Activated CD4-positive, alpha-beta T cell treated with anti-CD3 and anti-CD28 coated beads, Interleukin-2, amount 10 ng/mL, durations not matched to agents 24 days and 14 days (primary cell): Measurements from ENCODE around the gene ACSM2A. TPM values are rescaled to one million over a fixed set of nuclear protein-coding genes. Genes with fewer than 3 reads are reported as not detected.
"Not testable (repeated sequence)": the region's sequence is repeated elsewhere in the genome, so short reads cannot be mapped to it uniquely, and the experiment has no call there.

Experiments used
- DNase-seq: peaks from one replicate; pipeline ENCODE4 v3.0.0; 2022
- H3K27ac Mint-ChIP-seq: one replicate; pipeline ENCODE4 v1.8.0; 2022; ENCODE audit warnings: mild to moderate bottlenecking, mixed read lengths
- H3K27me3 Mint-ChIP-seq: one replicate; pipeline ENCODE4 v1.8.0; 2022; ENCODE audit warnings: mixed read lengths
- H3K36me3 Mint-ChIP-seq: one replicate; pipeline ENCODE4 v1.8.0; 2022; ENCODE audit warnings: low read depth, mild to moderate bottlenecking, mixed read lengths
- H3K4me1 Mint-ChIP-seq: one replicate; pipeline ENCODE4 v1.8.0; 2021; ENCODE audit warnings: mixed read lengths
- H3K4me3 Mint-ChIP-seq: one replicate; pipeline ENCODE4 v1.8.0; 2022; ENCODE audit warnings: mild to moderate bottlenecking, moderate library complexity, mixed read lengths
- H3K9me3 Mint-ChIP-seq: one replicate; pipeline ENCODE4 v1.8.0; 2021; ENCODE audit warnings: mixed read lengths
- intact Hi-C: fragments of 100-400 bp; cut with micrococcal nuclease; formaldehyde crosslinking; loops from one replicate; pipeline ENCODE4 v1.15.1; 2023
- total RNA-seq: library from RNA; stranded (reverse); gene quantifications from 2 replicates; pipeline ENCODE4 v1.2.3, GENCODE V29; 2022

ACSM2A gene
- total RNA-seq, 1 donor from 2014 or later, result not detected

DNA sequence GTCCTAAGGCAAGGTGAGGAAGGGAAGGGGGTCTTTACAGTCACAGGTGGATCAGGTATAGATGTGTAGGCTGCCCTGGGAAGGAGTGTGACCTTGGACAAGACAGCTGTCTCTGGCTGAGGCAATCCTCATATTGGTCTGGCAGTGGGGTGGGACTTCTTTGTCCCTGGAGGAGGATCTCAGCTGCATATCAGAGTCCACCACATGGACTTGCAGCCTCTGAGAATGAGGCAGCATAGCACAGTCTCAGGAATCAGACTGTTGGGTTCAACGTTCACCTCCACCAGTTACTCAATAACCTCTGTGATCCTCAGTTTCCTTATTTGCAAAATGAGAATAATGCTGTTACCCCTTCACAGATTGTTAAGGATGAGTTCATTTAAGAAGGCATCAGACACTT is 33.4 kb downstream of the ACSM2A start:
- intact Hi-C loops, result no loop called here
- Mint-ChIP-seq H3K4me3 (no peak overlapping the region), H3K9me3 (no peaks in the 10 kb centered on the region), H3K27me3 (no peaks in the 10 kb centered on the region), H3K4me1 (no peaks in the 10 kb centered on the region), H3K36me3 (no peaks in the 10 kb centered on the region), H3K27ac (no peak overlapping the region)
- no peak for DNase-seq

DNA sequence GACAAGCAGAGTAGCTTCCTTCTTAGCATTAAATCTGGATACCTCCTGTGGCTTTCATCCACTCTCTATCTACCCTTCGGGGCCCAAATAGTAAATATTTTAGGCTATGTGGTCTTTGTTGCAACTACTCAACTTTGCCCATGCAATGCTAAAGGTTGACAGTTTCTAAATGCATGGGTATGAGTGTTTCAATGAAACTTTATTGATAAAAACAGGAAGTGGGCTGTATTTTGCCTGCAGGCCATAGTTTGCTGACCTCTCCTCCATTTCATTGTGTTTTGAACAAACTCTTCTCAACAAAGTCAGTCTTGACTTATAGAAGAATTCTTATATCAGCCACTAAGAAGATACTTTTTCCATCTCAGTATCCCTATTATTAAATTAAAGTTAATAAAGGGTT is 34.1 kb downstream of the ACSM2A start:
- intact Hi-C loops, result no loop called here
- Mint-ChIP-seq H3K9me3 (no peaks in the 10 kb centered on the region), H3K27ac (no peak overlapping the region), H3K36me3 (no peaks in the 10 kb centered on the region), H3K4me3 (no peak overlapping the region), H3K27me3 (no peaks in the 10 kb centered on the region), H3K4me1 (no peaks in the 10 kb centered on the region)
- DNase-seq, result no peak

DNA sequence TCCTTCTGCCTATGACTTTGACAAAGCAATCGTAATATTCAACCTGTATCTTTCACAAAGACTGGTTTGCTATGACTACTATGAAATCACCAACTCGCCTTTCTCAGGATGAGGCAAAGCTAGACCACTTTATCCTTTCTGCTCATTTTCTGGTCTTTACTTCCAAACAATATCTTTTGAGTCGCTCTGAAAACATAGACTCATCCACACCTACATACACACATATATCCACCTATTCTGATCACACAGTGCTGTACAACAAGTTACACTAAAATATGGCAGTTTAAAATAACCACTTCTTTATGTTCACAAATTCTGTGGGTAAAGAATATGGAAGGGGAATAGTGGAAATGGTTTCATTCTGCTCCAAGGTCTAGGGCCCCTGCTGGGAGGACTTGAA is 39.7 kb downstream of the ACSM2A start:
- H3K27ac Mint-ChIP-seq, DNase-seq, intact Hi-C loops, H3K4me3 Mint-ChIP-seq, H3K36me3 Mint-ChIP-seq, H3K9me3 Mint-ChIP-seq, H3K27me3 Mint-ChIP-seq, H3K4me1 Mint-ChIP-seq: not testable (repeated sequence)

DNA sequence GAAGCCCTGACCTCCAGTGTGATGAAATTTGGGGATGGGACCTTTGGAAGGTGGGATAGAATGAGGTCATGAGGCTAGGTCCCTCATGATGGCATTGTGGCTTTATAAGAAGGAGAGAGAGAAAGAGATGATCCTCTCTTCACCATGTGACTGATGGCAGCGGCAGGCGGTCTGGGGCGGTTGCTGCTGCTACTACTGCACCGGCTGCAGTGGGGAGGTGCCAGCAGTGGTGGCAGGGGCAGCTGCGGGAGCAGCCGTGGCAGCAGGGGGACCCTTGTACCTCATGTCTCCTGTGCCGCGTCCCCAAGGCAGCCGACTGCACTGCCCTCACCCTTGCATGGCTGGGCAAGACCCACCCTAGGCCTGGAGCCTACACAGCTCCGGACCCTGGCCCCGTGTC is 40.1 kb downstream of the ACSM2A start:
- H3K27me3 Mint-ChIP-seq, H3K27ac Mint-ChIP-seq, intact Hi-C loops: not testable (repeated sequence)

DNA sequence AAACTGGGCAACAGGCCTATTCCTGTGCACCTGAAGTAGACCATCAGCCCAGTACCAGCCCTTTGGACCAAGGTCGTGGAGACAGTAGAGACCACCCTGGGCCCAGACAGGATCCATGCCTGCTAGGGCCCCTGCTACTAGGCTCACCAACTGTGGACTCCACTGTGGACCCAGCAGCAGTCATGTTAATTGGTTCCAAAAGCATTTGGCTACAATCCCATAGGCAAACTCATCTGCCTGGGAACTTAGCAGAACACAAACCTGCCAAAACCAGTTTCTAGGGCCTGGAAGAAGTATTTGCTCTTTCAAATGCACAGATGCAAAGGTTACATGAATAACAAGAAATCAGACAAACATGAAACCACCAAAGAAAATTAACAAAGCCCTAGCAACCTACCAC is 53.1 kb downstream of the ACSM2A start:
- no peak for DNase-seq
- H3K4me1 Mint-ChIP-seq, result no peaks in the 10 kb centered on the region
- no peaks in the 10 kb centered on the region for H3K36me3 Mint-ChIP-seq
- intact Hi-C loops, result no loop called here
- H3K4me3 Mint-ChIP-seq, result no peak overlapping the region
- peaks cover 18% of the 10 kb centered on the region for H3K9me3 Mint-ChIP-seq
- H3K27me3 Mint-ChIP-seq, result no peaks in the 10 kb centered on the region
- no peak overlapping the region for H3K27ac Mint-ChIP-seq

More for the DNA sequence above, 40.1 kb downstream of the ACSM2A start:
- not testable (repeated sequence) for H3K4me1 Mint-ChIP-seq, DNase-seq, H3K4me3 Mint-ChIP-seq, H3K36me3 Mint-ChIP-seq, H3K9me3 Mint-ChIP-seq

DNA sequence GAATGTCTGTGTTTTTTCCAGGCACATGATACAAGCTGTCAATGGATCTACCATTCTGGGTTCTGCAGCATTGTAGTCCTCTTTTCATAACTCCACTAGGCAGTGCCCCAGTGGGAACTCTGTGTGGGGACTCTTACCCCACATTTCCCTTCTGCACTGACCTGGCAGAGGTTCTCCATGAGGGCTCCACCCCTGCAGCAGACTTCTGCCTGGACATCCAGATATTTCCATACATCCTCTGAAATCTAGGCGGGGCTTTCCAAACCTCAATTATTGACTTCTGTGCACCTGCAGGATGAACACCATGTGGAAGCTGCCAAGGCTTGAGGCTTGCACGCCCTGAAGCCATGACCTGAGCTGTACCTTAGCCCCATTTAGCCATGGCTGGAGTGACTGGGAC is 56.0 kb downstream of the ACSM2A start:
- Mint-ChIP-seq H3K36me3 (no peaks in the 10 kb centered on the region), H3K4me3 (no peak overlapping the region), H3K27me3 (no peaks in the 10 kb centered on the region), H3K9me3 (peaks cover 18% of the 10 kb centered on the region), H3K27ac (no peak overlapping the region), H3K4me1 (no peaks in the 10 kb centered on the region)
- DNase-seq, result no peak
- intact Hi-C loops, result no loop called here

DNA sequence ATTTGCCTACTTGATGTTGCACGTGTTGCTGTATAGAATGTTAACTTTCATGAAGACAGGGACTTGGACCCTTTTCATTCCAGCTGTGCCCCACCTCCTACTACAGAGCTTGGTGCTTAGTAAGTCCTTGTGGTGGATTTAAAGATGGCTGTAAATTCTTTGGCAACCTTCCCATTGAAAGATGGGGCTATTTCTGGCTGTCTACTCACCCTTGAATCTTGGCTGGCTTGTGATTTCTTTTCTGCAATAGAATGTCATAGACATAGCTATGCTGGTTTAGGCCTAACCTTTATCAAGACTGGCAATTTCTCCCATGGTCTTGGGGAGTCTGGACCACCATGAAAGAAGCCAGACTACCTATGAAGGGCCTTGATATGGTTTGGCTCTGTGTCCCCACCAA is 59.0 kb downstream of the ACSM2A start:
- intact Hi-C loops, result no loop called here
- H3K4me3 Mint-ChIP-seq, result no peak overlapping the region
- DNase-seq, result no peak
- H3K27me3 Mint-ChIP-seq, result peaks cover 1% of the 10 kb centered on the region
- no peaks in the 10 kb centered on the region for H3K4me1 Mint-ChIP-seq
- peaks cover 18% of the 10 kb centered on the region for H3K9me3 Mint-ChIP-seq
- no peaks in the 10 kb centered on the region for H3K36me3 Mint-ChIP-seq
- H3K27ac Mint-ChIP-seq, result no peak overlapping the region

DNA sequence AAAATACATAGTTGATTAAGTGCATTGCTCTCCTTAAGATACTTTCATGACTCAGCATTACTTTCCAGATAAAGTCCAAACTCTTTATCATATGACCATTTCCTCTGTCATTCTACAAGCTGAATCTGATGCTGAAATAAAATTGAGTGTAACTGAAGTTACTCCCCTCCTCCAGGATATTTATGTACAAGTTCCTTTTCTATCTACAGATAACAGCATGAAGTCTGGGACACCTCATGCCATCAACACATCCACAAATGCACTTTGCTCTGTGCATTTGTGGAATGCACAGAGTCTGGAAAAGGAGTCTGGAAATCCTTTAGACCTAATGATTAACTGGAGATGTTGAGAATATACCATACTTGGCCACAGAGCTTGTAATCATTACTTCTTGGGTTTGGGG is 64.4 kb downstream of the ACSM2A start:
- intact Hi-C loops, result no loop called here
- no peak overlapping the region for H3K4me3 Mint-ChIP-seq
- no peaks in the 10 kb centered on the region for H3K4me1 Mint-ChIP-seq
- no peak overlapping the region for H3K27ac Mint-ChIP-seq
- no peaks in the 10 kb centered on the region for H3K36me3 Mint-ChIP-seq
- peaks cover 1% of the 10 kb centered on the region for H3K27me3 Mint-ChIP-seq
- H3K9me3 Mint-ChIP-seq, result no peaks in the 10 kb centered on the region
- no peak for DNase-seq

DNA sequence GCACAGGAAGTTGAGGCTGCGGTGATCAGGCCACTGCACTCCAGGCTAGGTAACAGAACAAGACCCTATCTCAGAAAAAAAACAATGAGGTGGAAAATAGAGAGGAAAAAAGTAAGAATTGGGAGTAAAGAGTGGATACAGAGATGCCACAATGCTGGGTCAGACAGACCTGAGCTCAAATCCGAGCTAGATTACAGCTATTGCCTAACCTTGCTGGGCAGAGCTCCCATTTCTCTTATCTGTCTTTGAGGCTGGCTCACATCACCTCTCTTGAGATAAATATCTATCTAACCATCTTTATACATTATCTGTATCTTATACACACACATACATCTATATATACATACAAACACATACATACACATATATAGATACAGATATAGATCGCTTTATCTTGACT is 65.8 kb downstream of the ACSM2A start:
- H3K4me3 Mint-ChIP-seq, result no peak overlapping the region
- H3K4me1 Mint-ChIP-seq, result no peaks in the 10 kb centered on the region

DNA sequence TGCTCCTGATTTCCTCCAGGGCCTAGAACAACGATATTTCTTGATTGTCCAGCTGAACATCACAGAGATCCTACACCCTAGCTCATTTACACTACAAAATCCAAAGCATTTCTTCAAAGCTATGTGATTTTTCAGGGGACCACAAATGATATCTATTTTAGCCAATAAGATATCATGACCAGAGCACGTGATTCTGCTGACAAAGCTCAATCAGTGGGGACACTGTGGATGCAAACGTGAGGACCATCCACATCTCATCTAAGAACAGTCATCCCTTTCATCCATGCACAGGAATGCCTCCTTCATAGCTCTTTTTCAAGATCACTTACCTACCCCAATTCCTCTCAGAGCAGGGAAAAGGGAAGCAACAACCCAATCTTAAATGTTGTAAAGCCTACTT is 67.9 kb downstream of the ACSM2A start:
- Mint-ChIP-seq H3K36me3 (no peaks in the 10 kb centered on the region), H3K4me1 (no peaks in the 10 kb centered on the region), H3K27ac (no peak overlapping the region), H3K27me3 (no peaks in the 10 kb centered on the region), H3K9me3 (no peaks in the 10 kb centered on the region), H3K4me3 (no peak overlapping the region)
- DNase-seq, result no peak
- intact Hi-C loops, result no loop called here

More for the DNA sequence above, 65.8 kb downstream of the ACSM2A start:
- no peak overlapping the region for H3K27ac Mint-ChIP-seq
- intact Hi-C loops, result no loop called here
- H3K36me3 Mint-ChIP-seq, result no peaks in the 10 kb centered on the region
- no peak for DNase-seq
- no peaks in the 10 kb centered on the region for H3K9me3 Mint-ChIP-seq
- H3K27me3 Mint-ChIP-seq, result peaks cover 1% of the 10 kb centered on the region

DNA sequence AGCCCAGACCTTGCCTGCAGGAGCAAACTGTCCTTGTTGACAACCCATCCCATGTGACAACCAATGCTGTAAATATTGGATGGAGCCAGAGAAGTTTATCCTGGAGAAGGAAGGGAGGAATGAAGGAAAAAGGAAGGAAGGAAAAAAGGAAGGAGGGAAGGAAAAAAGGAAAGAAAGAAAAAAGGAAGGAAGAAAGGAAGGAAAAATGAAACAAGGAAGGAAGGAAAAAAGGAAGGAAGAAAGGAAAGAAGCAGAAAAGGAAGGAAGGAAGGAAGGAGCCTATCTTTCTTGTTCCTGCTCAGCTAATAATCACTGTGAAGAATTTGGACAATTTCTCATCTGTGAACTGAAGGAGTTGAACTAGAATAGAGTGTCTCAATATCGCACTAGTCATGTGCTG is 68.8 kb downstream of the ACSM2A start:
- intact Hi-C loops, result no loop called here
- no peaks in the 10 kb centered on the region for H3K4me1 Mint-ChIP-seq
- no peak overlapping the region for H3K27ac Mint-ChIP-seq
- H3K4me3 Mint-ChIP-seq, result no peak overlapping the region
- H3K9me3 Mint-ChIP-seq, result no peaks in the 10 kb centered on the region
- no peaks in the 10 kb centered on the region for H3K36me3 Mint-ChIP-seq
- no peaks in the 10 kb centered on the region for H3K27me3 Mint-ChIP-seq
- no peak for DNase-seq

DNA sequence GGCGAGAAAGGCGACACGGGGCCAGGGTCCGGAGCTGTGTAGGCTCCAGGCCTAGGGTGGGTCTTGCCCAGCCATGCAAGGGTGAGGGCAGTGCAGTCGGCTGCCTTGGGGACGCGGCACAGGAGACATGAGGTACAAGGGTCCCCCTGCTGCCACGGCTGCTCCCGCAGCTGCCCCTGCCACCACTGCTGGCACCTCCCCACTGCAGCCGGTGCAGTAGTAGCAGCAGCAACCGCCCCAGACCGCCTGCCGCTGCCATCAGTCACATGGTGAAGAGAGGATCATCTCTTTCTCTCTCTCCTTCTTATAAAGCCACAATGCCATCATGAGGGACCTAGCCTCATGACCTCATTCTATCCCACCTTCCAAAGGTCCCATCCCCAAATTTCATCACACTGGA is 80.5 kb downstream of the ACSM2A start:
- H3K27me3 Mint-ChIP-seq, H3K36me3 Mint-ChIP-seq, H3K4me3 Mint-ChIP-seq, intact Hi-C loops, DNase-seq, H3K4me1 Mint-ChIP-seq, H3K27ac Mint-ChIP-seq, H3K9me3 Mint-ChIP-seq: not testable (repeated sequence)

DNA sequence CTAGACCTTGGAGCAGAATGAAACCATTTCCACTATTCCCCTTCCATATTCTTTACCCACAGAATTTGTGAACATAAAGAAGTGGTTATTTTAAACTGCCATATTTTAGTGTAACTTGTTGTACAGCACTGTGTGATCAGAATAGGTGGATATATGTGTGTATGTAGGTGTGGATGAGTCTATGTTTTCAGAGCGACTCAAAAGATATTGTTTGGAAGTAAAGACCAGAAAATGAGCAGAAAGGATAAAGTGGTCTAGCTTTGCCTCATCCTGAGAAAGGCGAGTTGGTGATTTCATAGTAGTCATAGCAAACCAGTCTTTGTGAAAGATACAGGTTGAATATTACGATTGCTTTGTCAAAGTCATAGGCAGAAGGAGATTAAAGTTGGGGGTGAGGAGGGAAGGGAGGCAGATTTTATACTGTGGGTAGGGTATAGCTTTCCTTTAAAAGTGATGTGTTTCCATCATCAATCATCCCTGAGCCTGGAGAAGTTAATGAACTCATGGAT is 81.0 kb downstream of the ACSM2A start:
- H3K9me3 Mint-ChIP-seq, H3K27me3 Mint-ChIP-seq, H3K4me1 Mint-ChIP-seq, H3K4me3 Mint-ChIP-seq, H3K36me3 Mint-ChIP-seq, H3K27ac Mint-ChIP-seq, DNase-seq, intact Hi-C loops: not testable (repeated sequence)

DNA sequence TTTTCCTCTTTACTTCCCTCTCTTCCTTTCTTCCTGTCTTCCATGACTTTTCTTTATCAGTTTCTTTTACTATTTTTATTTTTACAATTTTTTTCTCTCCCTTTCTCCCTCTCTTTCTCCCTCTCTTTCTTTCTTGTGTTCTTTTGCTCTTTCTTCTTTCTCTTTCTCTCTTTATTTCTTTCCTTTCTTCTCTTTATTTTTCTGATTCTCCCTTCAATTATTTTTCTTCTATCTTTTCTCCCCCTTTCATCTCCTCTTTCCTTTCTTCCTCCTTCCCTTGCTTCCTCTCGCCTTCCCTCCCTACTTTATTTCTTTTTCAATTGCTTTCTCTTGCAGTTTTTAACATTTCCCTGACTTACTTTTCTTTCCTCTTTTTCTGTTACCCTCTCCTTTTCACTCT is 85.3 kb downstream of the ACSM2A start:
- H3K9me3 Mint-ChIP-seq, H3K4me3 Mint-ChIP-seq, H3K36me3 Mint-ChIP-seq, H3K27ac Mint-ChIP-seq, H3K27me3 Mint-ChIP-seq, intact Hi-C loops, DNase-seq, H3K4me1 Mint-ChIP-seq: not testable (repeated sequence)
